SK-N-SH treated with all-trans-retinoic acid at 6 μM for 48 hours (cell line): ENCODE measurements around the gene PLAAT4.

Experiments
- ATAC-seq: fragments of 200-7000 bp; cut with Tn5 transposase; 3 replicates; pipeline ENCODE4 v1.9.1; 2020; ENCODE audit warnings: mild to moderate bottlenecking, moderate library complexity
- ARNTL ChIP-seq: fragments of 450-650 bp; formaldehyde crosslinking; IDR thresholded peaks from 2 replicates; pipeline ENCODE4 v1.5.0; 2020; ENCODE audit warnings: low read depth, mild to moderate bottlenecking, moderate library complexity, borderline replicate concordance
- BACH2 ChIP-seq: fragments of 250-450 bp; sonication (Bioruptor Pico); IDR thresholded peaks from 2 replicates; pipeline ENCODE4 v1.9.0; 2021; ENCODE audit warnings: mild to moderate bottlenecking, borderline replicate concordance
- CSDC2 ChIP-seq: fragments of 250-450 bp; sonication (Bioruptor Pico); IDR thresholded peaks from 2 replicates; pipeline ENCODE4 v1.5.0; 2020; ENCODE audit warnings: mild to moderate bottlenecking, moderate library complexity
- GLIS3 ChIP-seq: fragments of 250-450 bp; sonication (Bioruptor Pico); IDR thresholded peaks from 2 replicates; pipeline ENCODE4 v1.5.0; 2020; ENCODE audit warnings: mild to moderate bottlenecking, moderate library complexity
- OSR1 ChIP-seq: fragments of 250-450 bp; sonication (Bioruptor Pico); IDR thresholded peaks from 2 replicates; pipeline ENCODE4 v1.8.0; 2022; ENCODE audit warnings: moderate library complexity, mild to moderate bottlenecking, inconsistent platforms
- PPARA ChIP-seq: fragments of 250-450 bp; sonication (Bioruptor Pico); IDR thresholded peaks from 2 replicates; pipeline ENCODE4 v1.5.0; 2020; ENCODE audit warnings: mild to moderate bottlenecking, borderline replicate concordance
- RARB ChIP-seq: fragments of 250-450 bp; sonication (Bioruptor Pico); IDR thresholded peaks from 2 replicates; pipeline ENCODE4 v1.8.0; 2021; ENCODE audit warnings: mild to moderate bottlenecking, moderate library complexity
- TOX ChIP-seq: fragments of 250-450 bp; sonication (Bioruptor Pico); IDR thresholded peaks from 2 replicates; pipeline ENCODE4 v1.8.0; 2021; ENCODE audit warnings: mild to moderate bottlenecking, moderate library complexity, borderline replicate concordance
- ZC3H10 ChIP-seq: fragments of 250-450 bp; sonication (Bioruptor Pico); IDR thresholded peaks from 2 replicates; pipeline ENCODE4 v1.5.1; 2021; ENCODE audit warnings: mild to moderate bottlenecking, moderate library complexity
- ZFP3 ChIP-seq: fragments of 250-450 bp; sonication (Bioruptor Pico); IDR thresholded peaks from 2 replicates; pipeline ENCODE4 v1.5.0; 2020; ENCODE audit warnings: mild to moderate bottlenecking, moderate library complexity
- ZNF565 ChIP-seq: fragments of 450-650 bp; formaldehyde crosslinking; conservative IDR thresholded peaks from 2 replicates; pipeline ENCODE4 v1.5.0; 2020; ENCODE audit warnings: low read depth, mild to moderate bottlenecking, moderate library complexity
- ZNF70 ChIP-seq: fragments of 450-650 bp; formaldehyde crosslinking; IDR thresholded peaks from 2 replicates; pipeline ENCODE4 v1.5.0; 2020; ENCODE audit warnings: mild to moderate bottlenecking, moderate library complexity
- ZNF8 ChIP-seq: fragments of 450-650 bp; formaldehyde crosslinking; IDR thresholded peaks from 2 replicates; pipeline ENCODE4 v1.5.0; 2020; ENCODE audit warnings: mild to moderate bottlenecking, moderate library complexity
- TF ChIP-seq, protein P1 (sequence below): fragments of 250-450 bp; sonication (Bioruptor Pico); IDR thresholded peaks from 2 replicates; pipeline ENCODE4 v1.5.1; 2021; ENCODE audit warnings: mild to moderate bottlenecking, moderate library complexity
- TF ChIP-seq, protein P2 (sequence below): fragments of 250-450 bp; sonication (Bioruptor Pico); IDR thresholded peaks from 2 replicates; pipeline ENCODE4 v1.8.0; 2020; ENCODE audit warnings: mild to moderate bottlenecking, moderate library complexity, borderline replicate concordance
- TF ChIP-seq, protein P3 (sequence below): fragments of 250-450 bp; sonication (Bioruptor Pico); IDR thresholded peaks from 2 replicates; pipeline ENCODE4 v1.8.0; 2021; ENCODE audit warnings: low read depth, mild to moderate bottlenecking, moderate library complexity, borderline replicate concordance
- TF ChIP-seq, protein P4 (sequence below): fragments of 250-450 bp; sonication (Bioruptor Pico); IDR thresholded peaks from 2 replicates; pipeline ENCODE4 v1.5.0; 2020; ENCODE audit warnings: mild to moderate bottlenecking, moderate library complexity

Gene PLAAT4

DNA sequence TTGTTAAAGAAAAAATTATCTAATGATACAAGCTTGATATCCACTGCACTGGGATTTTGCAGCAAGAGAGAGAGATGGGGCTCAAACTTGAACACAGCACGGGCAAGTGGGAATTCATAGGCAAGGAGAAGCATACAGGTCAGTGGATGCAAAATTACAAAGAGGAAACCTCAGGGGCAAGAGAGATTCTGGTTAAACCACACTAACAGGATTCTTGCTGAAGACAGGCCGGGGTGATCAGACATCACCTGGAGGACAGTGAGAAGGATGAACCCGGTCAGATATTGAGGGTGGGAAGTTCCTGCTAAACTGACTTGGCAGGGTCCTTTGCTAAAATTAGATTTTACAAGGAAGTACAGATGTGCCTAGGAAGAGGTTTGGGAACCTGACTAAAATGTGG, 2.5 kb upstream of the PLAAT4 start:
- TF ChIP-seq BACH2, result no peak
- TF ChIP-seq, protein P1, sequence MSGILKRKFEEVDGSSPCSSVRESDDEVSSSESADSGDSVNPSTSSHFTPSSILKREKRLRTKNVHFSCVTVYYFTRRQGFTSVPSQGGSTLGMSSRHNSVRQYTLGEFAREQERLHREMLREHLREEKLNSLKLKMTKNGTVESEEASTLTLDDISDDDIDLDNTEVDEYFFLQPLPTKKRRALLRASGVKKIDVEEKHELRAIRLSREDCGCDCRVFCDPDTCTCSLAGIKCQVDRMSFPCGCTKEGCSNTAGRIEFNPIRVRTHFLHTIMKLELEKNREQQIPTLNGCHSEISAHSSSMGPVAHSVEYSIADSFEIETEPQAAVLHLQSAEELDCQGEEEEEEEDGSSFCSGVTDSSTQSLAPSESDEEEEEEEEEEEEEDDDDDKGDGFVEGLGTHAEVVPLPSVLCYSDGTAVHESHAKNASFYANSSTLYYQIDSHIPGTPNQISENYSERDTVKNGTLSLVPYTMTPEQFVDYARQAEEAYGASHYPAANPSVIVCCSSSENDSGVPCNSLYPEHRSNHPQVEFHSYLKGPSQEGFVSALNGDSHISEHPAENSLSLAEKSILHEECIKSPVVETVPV (CRISPR knock-in tag), result no peak
- TF ChIP-seq, protein P2, sequence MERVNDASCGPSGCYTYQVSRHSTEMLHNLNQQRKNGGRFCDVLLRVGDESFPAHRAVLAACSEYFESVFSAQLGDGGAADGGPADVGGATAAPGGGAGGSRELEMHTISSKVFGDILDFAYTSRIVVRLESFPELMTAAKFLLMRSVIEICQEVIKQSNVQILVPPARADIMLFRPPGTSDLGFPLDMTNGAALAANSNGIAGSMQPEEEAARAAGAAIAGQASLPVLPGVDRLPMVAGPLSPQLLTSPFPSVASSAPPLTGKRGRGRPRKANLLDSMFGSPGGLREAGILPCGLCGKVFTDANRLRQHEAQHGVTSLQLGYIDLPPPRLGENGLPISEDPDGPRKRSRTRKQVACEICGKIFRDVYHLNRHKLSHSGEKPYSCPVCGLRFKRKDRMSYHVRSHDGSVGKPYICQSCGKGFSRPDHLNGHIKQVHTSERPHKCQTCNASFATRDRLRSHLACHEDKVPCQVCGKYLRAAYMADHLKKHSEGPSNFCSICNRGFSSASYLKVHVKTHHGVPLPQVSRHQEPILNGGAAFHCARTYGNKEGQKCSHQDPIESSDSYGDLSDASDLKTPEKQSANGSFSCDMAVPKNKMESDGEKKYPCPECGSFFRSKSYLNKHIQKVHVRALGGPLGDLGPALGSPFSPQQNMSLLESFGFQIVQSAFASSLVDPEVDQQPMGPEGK (CRISPR knock-in tag), result no peak
- TF ChIP-seq ZNF565 (CRISPR knock-in tag), result no peak
- TF ChIP-seq, protein P3, sequence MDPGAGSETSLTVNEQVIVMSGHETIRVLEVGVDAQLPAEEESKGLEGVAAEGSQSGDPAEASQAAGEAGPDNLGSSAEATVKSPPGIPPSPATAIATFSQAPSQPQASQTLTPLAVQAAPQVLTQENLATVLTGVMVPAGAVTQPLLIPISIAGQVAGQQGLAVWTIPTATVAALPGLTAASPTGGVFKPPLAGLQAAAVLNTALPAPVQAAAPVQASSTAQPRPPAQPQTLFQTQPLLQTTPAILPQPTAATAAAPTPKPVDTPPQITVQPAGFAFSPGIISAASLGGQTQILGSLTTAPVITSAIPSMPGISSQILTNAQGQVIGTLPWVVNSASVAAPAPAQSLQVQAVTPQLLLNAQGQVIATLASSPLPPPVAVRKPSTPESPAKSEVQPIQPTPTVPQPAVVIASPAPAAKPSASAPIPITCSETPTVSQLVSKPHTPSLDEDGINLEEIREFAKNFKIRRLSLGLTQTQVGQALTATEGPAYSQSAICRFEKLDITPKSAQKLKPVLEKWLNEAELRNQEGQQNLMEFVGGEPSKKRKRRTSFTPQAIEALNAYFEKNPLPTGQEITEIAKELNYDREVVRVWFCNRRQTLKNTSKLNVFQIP (CRISPR knock-in tag), result no peak
- TF ChIP-seq RARB (CRISPR knock-in tag), result no peak
- TF ChIP-seq OSR1 (CRISPR knock-in tag), result no peak
- TF ChIP-seq PPARA (CRISPR knock-in tag), result no peak
- no peak for ATAC-seq

DNA sequence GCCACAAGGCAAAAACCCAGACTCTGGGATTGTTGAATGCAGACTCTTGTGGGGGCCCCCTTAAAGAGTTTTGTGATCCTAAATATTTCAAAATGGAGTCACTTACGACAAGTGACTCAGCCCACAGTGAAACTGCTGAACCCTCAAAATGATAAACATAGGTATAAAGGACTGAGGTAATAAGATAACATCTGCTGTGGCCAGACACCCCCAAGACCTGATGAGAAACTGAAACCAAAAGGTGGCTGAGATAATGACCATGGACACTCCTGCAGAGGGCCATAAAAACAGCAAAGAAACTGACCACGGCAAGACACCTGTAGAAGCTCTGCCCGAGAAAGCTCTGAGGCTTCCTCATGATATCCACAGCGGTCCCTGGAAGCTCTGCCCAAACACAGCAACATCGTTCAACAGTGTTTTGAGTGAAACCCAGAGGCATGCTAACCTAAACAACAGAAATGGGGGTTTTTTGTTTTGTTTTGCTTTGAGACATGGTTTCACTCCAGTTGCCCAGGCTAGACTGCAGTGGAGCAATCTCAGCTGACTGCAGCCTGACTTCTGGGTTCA, 1.6 kb upstream of the PLAAT4 start:
- no peak for TF ChIP-seq CSDC2 (CRISPR knock-in tag)
- TF ChIP-seq, protein P1 (CRISPR knock-in tag), result no peak
- TF ChIP-seq ZNF8, result no peak
- ATAC-seq, result no peak

DNA sequence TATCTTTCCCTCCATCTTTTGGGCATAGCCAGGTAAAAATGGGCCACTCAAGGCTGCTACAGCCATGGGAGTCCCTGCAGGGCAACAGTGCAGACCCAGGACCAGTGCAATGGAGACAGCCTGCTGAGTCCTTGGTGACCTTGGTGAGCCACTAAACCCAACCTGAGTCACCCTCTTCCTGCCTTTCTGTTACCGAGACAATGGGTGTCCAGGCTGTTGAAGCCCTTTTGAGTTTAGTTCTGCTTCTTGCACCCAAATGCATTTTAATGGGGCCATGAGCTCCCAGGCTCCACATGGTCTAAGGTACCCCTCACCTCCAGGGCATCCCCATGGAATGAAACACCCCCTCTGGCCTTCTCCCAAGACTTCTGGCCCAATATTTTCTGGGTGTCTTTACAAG, 874 bp upstream of the PLAAT4 start:
- TF ChIP-seq, protein P1 (CRISPR knock-in tag), result no peak
- TF ChIP-seq ARNTL (no peak), TOX (CRISPR knock-in tag) (no peak), ZNF70 (no peak), BACH2 (no peak), CSDC2 (CRISPR knock-in tag) (no peak), GLIS3 (no peak), ZNF565 (CRISPR knock-in tag) (no peak), ZC3H10 (CRISPR knock-in tag) (no peak), ZFP3 (CRISPR knock-in tag) (no peak)
- TF ChIP-seq, protein P3 (CRISPR knock-in tag), result no peak
- TF ChIP-seq, protein P2 (CRISPR knock-in tag), result no peak
- TF ChIP-seq, protein P4, sequence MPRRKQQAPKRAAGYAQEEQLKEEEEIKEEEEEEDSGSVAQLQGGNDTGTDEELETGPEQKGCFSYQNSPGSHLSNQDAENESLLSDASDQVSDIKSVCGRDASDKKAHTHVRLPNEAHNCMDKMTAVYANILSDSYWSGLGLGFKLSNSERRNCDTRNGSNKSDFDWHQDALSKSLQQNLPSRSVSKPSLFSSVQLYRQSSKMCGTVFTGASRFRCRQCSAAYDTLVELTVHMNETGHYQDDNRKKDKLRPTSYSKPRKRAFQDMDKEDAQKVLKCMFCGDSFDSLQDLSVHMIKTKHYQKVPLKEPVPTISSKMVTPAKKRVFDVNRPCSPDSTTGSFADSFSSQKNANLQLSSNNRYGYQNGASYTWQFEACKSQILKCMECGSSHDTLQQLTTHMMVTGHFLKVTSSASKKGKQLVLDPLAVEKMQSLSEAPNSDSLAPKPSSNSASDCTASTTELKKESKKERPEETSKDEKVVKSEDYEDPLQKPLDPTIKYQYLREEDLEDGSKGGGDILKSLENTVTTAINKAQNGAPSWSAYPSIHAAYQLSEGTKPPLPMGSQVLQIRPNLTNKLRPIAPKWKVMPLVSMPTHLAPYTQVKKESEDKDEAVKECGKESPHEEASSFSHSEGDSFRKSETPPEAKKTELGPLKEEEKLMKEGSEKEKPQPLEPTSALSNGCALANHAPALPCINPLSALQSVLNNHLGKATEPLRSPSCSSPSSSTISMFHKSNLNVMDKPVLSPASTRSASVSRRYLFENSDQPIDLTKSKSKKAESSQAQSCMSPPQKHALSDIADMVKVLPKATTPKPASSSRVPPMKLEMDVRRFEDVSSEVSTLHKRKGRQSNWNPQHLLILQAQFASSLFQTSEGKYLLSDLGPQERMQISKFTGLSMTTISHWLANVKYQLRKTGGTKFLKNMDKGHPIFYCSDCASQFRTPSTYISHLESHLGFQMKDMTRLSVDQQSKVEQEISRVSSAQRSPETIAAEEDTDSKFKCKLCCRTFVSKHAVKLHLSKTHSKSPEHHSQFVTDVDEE (CRISPR knock-in tag), result no peak
- no peak for ATAC-seq
